ENCODE data around the gene PABPN1L. TPM values are rescaled to one million over a fixed set of nuclear protein-coding genes. Genes with fewer than 3 reads are reported as not detected.

The PABPN1L gene
- total and polyA plus RNA-seq, 8 donors: 0.15 TPM; not detected in 7

GRCh38 chr16:88864521-88864920 is 1.9 kb downstream of the PABPN1L start:
- H3K36me3 ChIP-seq: peaks cover 29 to 43% (median 39%) of the 10 kb centered on the region in 4 donors
- H3K4me1 ChIP-seq: no peaks in the 10 kb centered on the region
- H3K27ac ChIP-seq: no peak overlapping the region
- intact Hi-C loops (cut with DNase I; ENCODE audit: low total_unique reads): no loop called here
- 73 to 91% (median 80%) methylated on average over 7 to 18 of the region's 18 CpGs for WGBS, 5 donors
- no peaks in the 10 kb centered on the region for H3K9me3 ChIP-seq
- H3K4me3 ChIP-seq: no peak overlapping the region
- TF ChIP-seq EP300 (IDR thresholded peaks at IDR 0.05) (no peak), POLR2A (IDR thresholded peaks at IDR 0.05) (no peak), POLR2AphosphoS5 (IDR thresholded peaks at IDR 0.05) (no peak)
- TF ChIP-seq, protein P1, sequence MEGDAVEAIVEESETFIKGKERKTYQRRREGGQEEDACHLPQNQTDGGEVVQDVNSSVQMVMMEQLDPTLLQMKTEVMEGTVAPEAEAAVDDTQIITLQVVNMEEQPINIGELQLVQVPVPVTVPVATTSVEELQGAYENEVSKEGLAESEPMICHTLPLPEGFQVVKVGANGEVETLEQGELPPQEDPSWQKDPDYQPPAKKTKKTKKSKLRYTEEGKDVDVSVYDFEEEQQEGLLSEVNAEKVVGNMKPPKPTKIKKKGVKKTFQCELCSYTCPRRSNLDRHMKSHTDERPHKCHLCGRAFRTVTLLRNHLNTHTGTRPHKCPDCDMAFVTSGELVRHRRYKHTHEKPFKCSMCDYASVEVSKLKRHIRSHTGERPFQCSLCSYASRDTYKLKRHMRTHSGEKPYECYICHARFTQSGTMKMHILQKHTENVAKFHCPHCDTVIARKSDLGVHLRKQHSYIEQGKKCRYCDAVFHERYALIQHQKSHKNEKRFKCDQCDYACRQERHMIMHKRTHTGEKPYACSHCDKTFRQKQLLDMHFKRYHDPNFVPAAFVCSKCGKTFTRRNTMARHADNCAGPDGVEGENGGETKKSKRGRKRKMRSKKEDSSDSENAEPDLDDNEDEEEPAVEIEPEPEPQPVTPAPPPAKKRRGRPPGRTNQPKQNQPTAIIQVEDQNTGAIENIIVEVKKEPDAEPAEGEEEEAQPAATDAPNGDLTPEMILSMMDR (IDR thresholded peaks at IDR 0.05): no peak
- H3K27me3 ChIP-seq: peaks cover 0 to 30% (median 6%) of the 10 kb centered on the region in 3 donors
- DNase-seq: no peak

DNA sequence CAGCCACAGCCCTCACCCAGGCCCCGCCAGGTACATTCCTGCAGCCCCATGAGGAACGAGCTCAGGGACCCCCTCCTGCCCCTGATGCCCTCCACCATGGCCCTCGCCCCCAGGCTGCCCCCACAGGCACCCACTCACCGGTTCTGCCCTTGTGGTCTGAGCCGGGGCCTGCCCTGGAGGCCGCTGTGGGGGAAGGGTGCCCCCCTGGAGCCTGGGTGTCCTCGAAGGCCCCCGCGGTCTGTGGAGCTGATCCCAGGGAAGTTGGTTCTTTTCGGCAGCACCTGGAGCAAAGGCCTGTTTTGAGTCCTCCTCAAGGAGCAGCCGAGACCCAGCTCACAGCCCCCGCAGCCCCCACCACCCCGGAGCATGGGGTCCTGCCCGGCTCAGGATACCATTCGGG is 2.4 kb downstream of the PABPN1L start:
- Histone ChIP-seq H3K27me3 (peaks cover 0 to 26% (median 2%) of the 10 kb centered on the region in 3 donors), H3K4me3 (no peak overlapping the region), H3K36me3 (peaks cover 33 to 47% (median 44%) of the 10 kb centered on the region in 4 donors), H3K27ac (no peak overlapping the region), H3K4me1 (peaks cover 0 to 2% (median 0%) of the 10 kb centered on the region in 4 donors), H3K9me3 (no peaks in the 10 kb centered on the region)
- TF ChIP-seq POLR2A (IDR thresholded peaks at IDR 0.05): no peak
- TF ChIP-seq, protein P1 (IDR thresholded peaks at IDR 0.05): no peak
- WGBS, 5 donors: 76 to 96% (median 81%) methylated on average over 11 to 15 of the region's 15 CpGs; no CpG with 5 or more reads in 1 of the 5 donors
- intact Hi-C loops (cut with DNase I; ENCODE audit: low total_unique reads): no loop called here
- DNase-seq: no peak

DNA sequence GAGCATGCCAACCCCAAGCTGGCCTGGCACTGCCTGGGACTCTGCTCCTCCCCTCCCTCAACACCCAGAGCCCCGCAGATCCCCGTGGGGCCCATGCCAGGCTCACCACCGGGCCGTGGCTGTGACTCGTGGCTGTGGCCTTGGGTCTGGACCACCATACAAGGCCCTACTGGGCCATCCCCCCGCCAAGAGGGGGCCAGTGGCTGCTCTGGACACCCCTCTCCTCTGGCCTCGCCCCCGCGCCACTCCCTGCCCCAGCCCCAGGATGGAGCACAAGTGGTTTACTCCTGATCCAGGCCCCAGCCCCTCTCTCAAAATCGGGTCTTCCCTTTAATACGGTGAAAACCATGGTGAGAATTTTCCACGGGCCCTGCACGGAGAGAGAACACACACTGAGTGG is 3.0 kb downstream of the PABPN1L start:
- no peak for TF ChIP-seq POLR2AphosphoS5 (IDR thresholded peaks at IDR 0.05)
- no peak for TF ChIP-seq EP300 (IDR thresholded peaks at IDR 0.05)
- TF ChIP-seq, protein P1 (IDR thresholded peaks at IDR 0.05): no peak
- no peak for TF ChIP-seq POLR2A (IDR thresholded peaks at IDR 0.05)
- Histone ChIP-seq H3K27me3 (peaks cover 0 to 24% (median 0%) of the 10 kb centered on the region in 3 donors), H3K9me3 (no peaks in the 10 kb centered on the region), H3K4me3 (no peak overlapping the region), H3K4me1 (peaks cover 3 to 9% (median 4%) of the 10 kb centered on the region in 4 donors), H3K27ac (no peak overlapping the region), H3K36me3 (peaks cover 33 to 54% (median 50%) of the 10 kb centered on the region in 4 donors)
- DNase-seq: no peak
- WGBS, 5 donors: 71 to 84% (median 80%) methylated on average over 13 of the region's 13 CpGs
- intact Hi-C loops (cut with DNase I; ENCODE audit: low total_unique reads): no loop called here

DNA sequence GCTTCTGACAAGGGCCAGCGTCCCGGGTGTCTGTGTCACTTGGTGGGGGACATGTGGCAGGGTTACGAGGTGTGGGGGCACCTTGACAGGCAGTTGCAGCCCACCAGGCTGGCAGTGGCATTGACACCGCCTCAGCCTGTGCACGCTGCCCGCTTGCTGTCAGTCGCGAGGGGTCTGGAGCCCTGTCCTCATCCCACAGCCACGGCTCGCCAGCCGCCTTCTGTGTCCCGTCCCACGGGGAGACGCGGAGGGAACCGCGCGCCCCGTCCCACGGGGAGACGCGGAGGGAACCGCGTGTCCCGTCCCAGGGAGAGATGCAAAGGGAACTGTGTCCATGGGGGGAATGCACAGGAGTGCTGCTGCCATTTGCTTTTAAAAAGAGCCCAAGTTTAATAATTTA is 3.5 kb downstream of the PABPN1L start:
- intact Hi-C loops (cut with DNase I; ENCODE audit: low total_unique reads): no loop called here
- peaks cover 0 to 23% (median 0%) of the 10 kb centered on the region in 3 donors for H3K27me3 ChIP-seq
- H3K9me3 ChIP-seq: no peaks in the 10 kb centered on the region
- no peak overlapping the region for H3K27ac ChIP-seq
- no peak overlapping the region for H3K4me3 ChIP-seq
- WGBS, 5 donors: 88 to 94% (median 91%) methylated on average over 22 to 25 of the region's 25 CpGs
- DNase-seq: no peak
- TF ChIP-seq, protein P1 (IDR thresholded peaks at IDR 0.05): no peak
- no peak for TF ChIP-seq POLR2A (IDR thresholded peaks at IDR 0.05)
- no peak for TF ChIP-seq POLR2AphosphoS5 (IDR thresholded peaks at IDR 0.05)
- H3K4me1 ChIP-seq: peaks cover 7 to 13% (median 9%) of the 10 kb centered on the region in 4 donors
- H3K36me3 ChIP-seq: peaks cover 33 to 55% (median 51%) of the 10 kb centered on the region in 4 donors

Data from stomach (tissue), 9 donors.